ENCODE results near the gene FHDC1.

GRCh38 chr4:152943672-152944071 lies 7.5 kb downstream of the FHDC1 start:
- TF ChIP-seq KDM1A (IDR thresholded peaks at IDR 0.05; ENCODE audit: borderline replicate concordance) (no peak), CHD1 (IDR thresholded peaks at IDR 0.05; ENCODE audit: low read depth, low read length) (no peak), BACH1 (IDR thresholded peaks at IDR 0.05; ENCODE audit: borderline replicate concordance) (no peak), EZH2 (IDR thresholded peaks at IDR 0.05; ENCODE audit: borderline replicate concordance, control insufficient read depth, low read depth, low read length) (no peak), CTCF (IDR thresholded peaks at IDR 0.05 in 2 of 3, conservative IDR thresholded peaks at IDR 0.05 in 1 of 3; ENCODE audit: control insufficient read depth in 2 of 3, extremely low read depth in 1 of 3, insufficient read depth in 1 of 3, low read depth in 3 of 3, low read length in 3 of 3) (no peak), YY1 (IDR thresholded peaks at IDR 0.05; ENCODE audit: low read depth, low read length) (no peak), TCF7 (IDR thresholded peaks at IDR 0.05; ENCODE audit: borderline replicate concordance) (no peak), POLR2AphosphoS5 (IDR thresholded peaks at IDR 0.05; ENCODE audit: low read length) (no peak), GABPA (IDR thresholded peaks at IDR 0.05; ENCODE audit: low read depth) (no peak), JUND (IDR thresholded peaks at IDR 0.05; ENCODE audit: low read depth, low read length) (no peak), SREBF1 (IDR thresholded peaks at IDR 0.05; ENCODE audit: low read length) (no peak)
